KMS-11 (cell line): ENCODE results near the gene MGMT.

ENCODE experiments used
- H2AFZ ChIP-seq: fragments of 200-600 bp; sonication (generic); 2 replicates; pipeline ENCODE4 v1.6.1; 2016; ENCODE audit warnings: antibody characterized with exemption, mixed run types, low read depth
- H3K27ac ChIP-seq: fragments of 200-600 bp; sonication (generic); 2 replicates; pipeline ENCODE4 v1.6.1; 2016; ENCODE audit warnings: mild to moderate bottlenecking, mixed run types
- H3K27me3 ChIP-seq: fragments of 200-600 bp; sonication (generic); 2 replicates; pipeline ENCODE4 v1.6.1; 2017; ENCODE audit warnings: mild to moderate bottlenecking, low read depth, mixed run types, moderate library complexity; ENCODE audit not compliant: insufficient read depth
- H3K36me3 ChIP-seq: fragments of 200-600 bp; sonication (generic); 2 replicates; pipeline ENCODE4 v1.6.1; 2017; ENCODE audit warnings: mild to moderate bottlenecking, mixed run types; ENCODE audit not compliant: insufficient read depth
- H3K4me1 ChIP-seq: fragments of 200-600 bp; sonication (generic); 2 replicates; pipeline ENCODE4 v1.6.1; 2016; ENCODE audit warnings: mild to moderate bottlenecking, low read depth, mixed run types; ENCODE audit not compliant: poor library complexity, severe bottlenecking
- H3K4me2 ChIP-seq: fragments of 200-600 bp; sonication (generic); 2 replicates; pipeline ENCODE4 v1.7.0; 2016; ENCODE audit warnings: mild to moderate bottlenecking, mixed run types
- H3K4me3 ChIP-seq: fragments of 200-600 bp; sonication (generic); IDR thresholded peaks from 2 replicates; pipeline ENCODE4 v1.6.1; 2017; ENCODE audit warnings: low read depth, low read length, mixed read lengths; ENCODE audit not compliant: insufficient read depth
- H3K79me2 ChIP-seq: fragments of 200-600 bp; sonication (generic); 2 replicates; pipeline ENCODE4 v1.6.1; 2016; ENCODE audit warnings: low read depth, mixed run types; ENCODE audit not compliant: insufficient read depth
- H3K9ac ChIP-seq: fragments of 200-600 bp; sonication (generic); 2 replicates; pipeline ENCODE4 v1.6.1; 2016; ENCODE audit warnings: mild to moderate bottlenecking, mixed run types
- H4K20me1 ChIP-seq: fragments of 200-600 bp; sonication (generic); 2 replicates; pipeline ENCODE4 v1.6.1; 2016; ENCODE audit warnings: mild to moderate bottlenecking, mixed run types; ENCODE audit not compliant: insufficient read depth
- TF ChIP-seq, protein P1 (sequence below): fragments of 200-600 bp; sonication (generic); conservative IDR thresholded peaks from 2 replicates; pipeline ENCODE4 v1.6.1; 2017; ENCODE audit warnings: low read depth, mild to moderate bottlenecking, antibody characterized with exemption, low read length, moderate library complexity, mixed read lengths

MGMT gene

DNA sequence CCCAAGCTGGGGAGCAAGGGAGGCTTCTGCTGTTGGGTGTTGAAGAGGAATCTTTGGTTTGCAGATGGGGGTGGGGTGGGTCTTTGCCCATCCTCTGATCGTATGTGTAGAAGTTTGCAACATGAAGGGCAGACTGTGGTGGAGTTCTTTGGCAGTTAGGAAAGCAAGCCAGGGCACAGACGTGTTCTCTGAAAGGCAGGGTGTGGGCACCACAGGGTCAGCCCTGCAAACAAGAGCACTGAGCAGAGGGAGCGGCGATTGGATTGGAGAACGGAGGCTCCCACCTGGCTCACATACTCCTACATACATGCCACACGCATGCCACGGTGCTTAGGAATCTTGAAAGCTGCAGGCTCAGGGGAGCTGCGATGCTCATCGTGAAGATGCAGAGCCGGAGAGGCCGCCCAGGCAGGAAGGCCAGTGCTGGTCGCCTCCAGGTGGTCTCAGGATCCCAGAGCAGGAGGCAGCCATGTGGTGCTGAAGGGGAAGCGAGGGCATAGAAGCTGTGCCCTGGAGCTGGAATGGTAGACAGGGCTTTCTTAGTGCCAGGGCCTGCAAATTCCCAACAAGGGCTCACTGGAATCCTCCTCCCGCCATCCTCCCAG, 149.0 kb downstream of the MGMT start:
- TF ChIP-seq, protein P1, sequence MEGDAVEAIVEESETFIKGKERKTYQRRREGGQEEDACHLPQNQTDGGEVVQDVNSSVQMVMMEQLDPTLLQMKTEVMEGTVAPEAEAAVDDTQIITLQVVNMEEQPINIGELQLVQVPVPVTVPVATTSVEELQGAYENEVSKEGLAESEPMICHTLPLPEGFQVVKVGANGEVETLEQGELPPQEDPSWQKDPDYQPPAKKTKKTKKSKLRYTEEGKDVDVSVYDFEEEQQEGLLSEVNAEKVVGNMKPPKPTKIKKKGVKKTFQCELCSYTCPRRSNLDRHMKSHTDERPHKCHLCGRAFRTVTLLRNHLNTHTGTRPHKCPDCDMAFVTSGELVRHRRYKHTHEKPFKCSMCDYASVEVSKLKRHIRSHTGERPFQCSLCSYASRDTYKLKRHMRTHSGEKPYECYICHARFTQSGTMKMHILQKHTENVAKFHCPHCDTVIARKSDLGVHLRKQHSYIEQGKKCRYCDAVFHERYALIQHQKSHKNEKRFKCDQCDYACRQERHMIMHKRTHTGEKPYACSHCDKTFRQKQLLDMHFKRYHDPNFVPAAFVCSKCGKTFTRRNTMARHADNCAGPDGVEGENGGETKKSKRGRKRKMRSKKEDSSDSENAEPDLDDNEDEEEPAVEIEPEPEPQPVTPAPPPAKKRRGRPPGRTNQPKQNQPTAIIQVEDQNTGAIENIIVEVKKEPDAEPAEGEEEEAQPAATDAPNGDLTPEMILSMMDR = no peak
- no peaks in the 10 kb centered on the region for H3K79me2 ChIP-seq
- no peaks in the 10 kb centered on the region for H4K20me1 ChIP-seq
- H3K4me3 ChIP-seq = no peak overlapping the region
- no peak overlapping the region for H3K4me2 ChIP-seq
- H2AFZ ChIP-seq = no peak overlapping the region
- H3K36me3 ChIP-seq = no peaks in the 10 kb centered on the region
- no peaks in the 10 kb centered on the region for H3K4me1 ChIP-seq
- H3K27me3 ChIP-seq = no peaks in the 10 kb centered on the region
- H3K9ac ChIP-seq = no peak overlapping the region
- H3K27ac ChIP-seq = no peak overlapping the region

DNA sequence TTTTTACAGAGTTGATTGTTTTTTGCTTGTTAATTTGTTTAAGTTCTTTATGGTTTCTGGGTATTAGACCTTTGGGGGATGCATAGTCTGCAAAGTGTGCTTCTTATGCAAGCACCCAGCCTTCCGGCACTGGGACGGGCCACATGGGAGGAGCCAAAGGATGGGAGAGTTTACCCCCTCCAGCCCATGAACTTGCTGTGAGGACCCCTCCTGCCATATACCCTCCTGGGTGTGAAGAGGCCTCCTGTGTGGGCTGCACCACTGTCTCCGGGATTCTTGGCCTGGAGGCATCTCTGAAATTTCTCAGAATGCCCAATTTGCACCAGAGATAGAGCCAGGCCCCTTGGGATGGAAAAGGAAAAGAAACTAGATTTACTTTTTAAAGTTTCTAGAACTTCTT, 150.7 kb downstream of the MGMT start:
- Histone ChIP-seq H3K4me2 (no peak overlapping the region), H3K9ac (no peak overlapping the region), H3K27ac (no peak overlapping the region), H2AFZ (no peak overlapping the region), H4K20me1 (no peaks in the 10 kb centered on the region), H3K4me1 (no peaks in the 10 kb centered on the region), H3K79me2 (no peaks in the 10 kb centered on the region), H3K4me3 (no peak overlapping the region), H3K27me3 (no peaks in the 10 kb centered on the region), H3K36me3 (no peaks in the 10 kb centered on the region)
- TF ChIP-seq, protein P1 = no peak

DNA sequence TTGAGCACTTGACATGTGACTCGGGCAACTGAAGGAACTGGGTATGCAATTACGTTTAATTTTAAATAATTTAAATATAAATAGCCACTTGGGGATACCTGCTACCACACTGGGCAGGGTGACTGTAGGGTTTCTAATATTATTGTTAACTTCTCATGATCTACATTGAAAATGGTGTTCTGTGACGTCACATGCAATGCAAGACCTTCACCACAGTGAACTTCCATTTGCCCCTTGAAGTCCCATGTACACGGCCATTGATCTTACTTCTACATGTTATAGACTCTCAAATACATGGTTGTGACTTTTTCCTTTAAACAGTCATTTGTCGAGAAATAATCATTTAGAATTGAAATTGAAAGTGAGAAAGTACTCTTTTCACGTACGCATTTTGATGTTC, 154.0 kb downstream of the MGMT start:
- Histone ChIP-seq H3K4me2 (no peak overlapping the region), H3K4me1 (no peaks in the 10 kb centered on the region), H3K4me3 (no peak overlapping the region), H2AFZ (no peak overlapping the region), H3K79me2 (no peaks in the 10 kb centered on the region), H3K36me3 (no peaks in the 10 kb centered on the region), H3K27me3 (no peaks in the 10 kb centered on the region), H3K27ac (no peak overlapping the region), H4K20me1 (no peaks in the 10 kb centered on the region), H3K9ac (no peak overlapping the region)
- TF ChIP-seq, protein P1 = no peak

DNA sequence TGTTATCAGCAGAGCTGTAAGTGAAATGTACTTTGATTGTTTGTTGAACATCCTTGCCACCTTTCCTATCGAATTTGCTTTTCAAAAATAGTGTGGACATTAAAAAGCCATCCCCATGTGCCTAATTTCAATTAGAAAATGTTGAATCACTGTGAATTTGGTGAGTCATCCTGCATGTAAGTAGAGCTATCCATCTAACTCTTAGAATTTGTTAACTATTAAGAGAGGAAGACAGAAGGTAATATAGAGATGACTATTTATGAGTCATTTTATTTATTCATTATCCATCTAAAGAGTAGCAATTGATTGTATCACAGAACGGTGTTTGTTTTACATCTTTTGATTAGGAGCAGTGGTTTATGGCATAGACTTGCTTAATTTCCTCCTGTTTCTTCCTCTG, 154.7 kb downstream of the MGMT start:
- TF ChIP-seq, protein P1 = no peak
- Histone ChIP-seq H3K4me1 (no peaks in the 10 kb centered on the region), H4K20me1 (no peaks in the 10 kb centered on the region), H3K4me2 (no peak overlapping the region), H3K36me3 (no peaks in the 10 kb centered on the region), H3K79me2 (no peaks in the 10 kb centered on the region), H2AFZ (no peak overlapping the region), H3K27ac (no peak overlapping the region), H3K4me3 (no peak overlapping the region), H3K27me3 (no peaks in the 10 kb centered on the region), H3K9ac (no peak overlapping the region)
